ENCODE results near the gene LRMDA.

Gene LRMDA

DNA sequence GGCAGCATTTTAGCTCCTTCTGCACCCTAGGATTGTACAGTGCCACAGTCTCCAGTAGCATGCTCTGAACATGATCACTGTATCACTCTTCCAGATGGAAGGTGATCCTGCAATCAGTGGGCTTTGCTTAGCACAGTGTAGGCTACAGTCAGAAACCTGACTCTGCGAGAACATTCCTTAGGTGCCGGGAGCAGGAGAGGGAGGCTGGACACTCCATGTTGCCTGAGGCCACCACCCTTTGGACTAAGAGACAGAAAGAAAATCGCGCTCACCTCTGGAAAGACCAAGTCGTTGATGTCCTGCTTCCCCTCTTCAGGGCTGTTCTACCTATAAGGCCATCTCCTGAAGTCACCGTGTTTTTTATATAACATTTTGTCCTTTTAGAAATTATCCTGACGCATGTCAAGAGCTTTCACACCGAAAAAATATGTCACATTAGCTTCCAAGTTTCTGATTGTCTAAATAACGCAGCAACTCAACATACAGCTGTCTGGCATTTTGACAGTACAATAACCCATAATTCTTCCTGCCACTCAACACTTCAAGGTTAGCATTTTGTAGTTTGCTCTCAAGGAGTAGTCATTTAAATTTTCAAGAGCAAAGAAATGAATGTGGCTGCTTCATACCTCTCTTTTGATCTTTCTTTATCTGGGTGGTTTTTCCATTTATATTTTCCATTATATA, 563.1 kb downstream of the LRMDA start:
- no peak overlapping the region for H3K4me3 ChIP-seq
- TF ChIP-seq, protein P1, sequence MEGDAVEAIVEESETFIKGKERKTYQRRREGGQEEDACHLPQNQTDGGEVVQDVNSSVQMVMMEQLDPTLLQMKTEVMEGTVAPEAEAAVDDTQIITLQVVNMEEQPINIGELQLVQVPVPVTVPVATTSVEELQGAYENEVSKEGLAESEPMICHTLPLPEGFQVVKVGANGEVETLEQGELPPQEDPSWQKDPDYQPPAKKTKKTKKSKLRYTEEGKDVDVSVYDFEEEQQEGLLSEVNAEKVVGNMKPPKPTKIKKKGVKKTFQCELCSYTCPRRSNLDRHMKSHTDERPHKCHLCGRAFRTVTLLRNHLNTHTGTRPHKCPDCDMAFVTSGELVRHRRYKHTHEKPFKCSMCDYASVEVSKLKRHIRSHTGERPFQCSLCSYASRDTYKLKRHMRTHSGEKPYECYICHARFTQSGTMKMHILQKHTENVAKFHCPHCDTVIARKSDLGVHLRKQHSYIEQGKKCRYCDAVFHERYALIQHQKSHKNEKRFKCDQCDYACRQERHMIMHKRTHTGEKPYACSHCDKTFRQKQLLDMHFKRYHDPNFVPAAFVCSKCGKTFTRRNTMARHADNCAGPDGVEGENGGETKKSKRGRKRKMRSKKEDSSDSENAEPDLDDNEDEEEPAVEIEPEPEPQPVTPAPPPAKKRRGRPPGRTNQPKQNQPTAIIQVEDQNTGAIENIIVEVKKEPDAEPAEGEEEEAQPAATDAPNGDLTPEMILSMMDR (IDR thresholded peaks at IDR 0.05), result no peak
- H3K27ac ChIP-seq, result no peak overlapping the region
- DNase-seq (ENCODE audit: low spot score), result no peak

DNA sequence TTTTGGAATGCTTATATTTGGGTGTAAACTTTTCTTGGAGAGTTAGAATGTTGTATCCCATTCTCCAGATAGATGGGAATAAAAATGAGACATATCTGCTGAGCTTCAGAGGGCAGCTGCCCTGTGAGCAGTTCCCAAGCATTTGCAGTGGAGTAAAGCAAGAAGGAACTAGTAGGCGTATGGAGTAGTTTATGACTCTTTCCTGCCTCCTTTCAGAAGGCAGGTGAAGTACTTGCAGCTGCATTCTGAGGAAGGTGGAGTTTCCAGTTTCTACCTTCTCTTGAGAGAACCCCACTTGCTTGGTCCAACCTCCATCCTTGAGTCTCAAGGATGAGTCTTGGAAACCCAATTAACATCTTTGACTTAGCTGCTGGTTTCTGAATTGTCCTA, 563.6 kb downstream of the LRMDA start:
- Histone ChIP-seq H3K4me3 (no peak overlapping the region), H3K27ac (no peak overlapping the region)
- DNase-seq (ENCODE audit: low spot score), result no peak
- TF ChIP-seq, protein P1 (IDR thresholded peaks at IDR 0.05), result no peak

DNA sequence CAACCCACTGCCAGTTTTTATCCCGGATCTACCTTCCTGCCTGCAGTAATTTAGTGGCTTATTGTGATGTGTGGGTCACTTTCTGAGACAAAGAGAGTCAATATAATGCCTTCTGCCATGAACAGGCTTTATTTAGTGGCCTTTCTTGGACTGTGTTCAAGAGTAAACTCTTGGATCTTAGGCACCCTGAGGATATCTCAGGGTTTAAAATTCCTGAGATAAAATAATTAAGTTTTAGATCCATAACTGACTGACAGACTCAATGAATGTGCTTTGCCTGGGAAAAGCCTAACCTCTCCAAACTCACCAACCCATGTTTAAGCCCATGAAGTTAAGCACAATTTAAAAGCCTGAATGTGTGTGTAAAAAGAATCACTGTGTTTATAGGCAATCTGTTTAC, 564.3 kb downstream of the LRMDA start:
- DNase-seq (ENCODE audit: low spot score), result no peak
- TF ChIP-seq, protein P1 (IDR thresholded peaks at IDR 0.05), result no peak
- no peak overlapping the region for H3K4me3 ChIP-seq
- no peak overlapping the region for H3K27ac ChIP-seq

DNA sequence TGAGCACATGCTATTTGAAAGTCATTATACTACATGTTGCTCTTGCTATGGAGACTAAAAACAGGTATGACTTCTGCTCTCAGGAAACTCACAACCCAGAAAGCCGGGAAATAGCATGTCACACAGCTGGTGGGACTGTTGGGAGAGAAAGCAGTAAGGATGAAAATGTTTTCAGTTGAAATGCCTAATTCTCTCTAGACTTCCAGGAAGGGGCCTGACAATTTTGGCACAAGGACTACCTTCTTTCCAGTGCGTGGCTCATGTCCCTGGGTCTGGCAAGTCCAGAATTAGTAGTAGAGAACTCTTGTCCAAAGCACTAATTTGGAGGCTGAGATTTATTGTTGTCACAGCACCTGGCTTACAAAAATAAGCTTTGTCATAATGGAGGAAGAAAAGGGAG, 567.6 kb downstream of the LRMDA start:
- no peak for DNase-seq (ENCODE audit: low spot score)
- H3K4me3 ChIP-seq, result no peak overlapping the region
- TF ChIP-seq, protein P1 (IDR thresholded peaks at IDR 0.05), result no peak
- H3K27ac ChIP-seq, result no peak overlapping the region

DNA sequence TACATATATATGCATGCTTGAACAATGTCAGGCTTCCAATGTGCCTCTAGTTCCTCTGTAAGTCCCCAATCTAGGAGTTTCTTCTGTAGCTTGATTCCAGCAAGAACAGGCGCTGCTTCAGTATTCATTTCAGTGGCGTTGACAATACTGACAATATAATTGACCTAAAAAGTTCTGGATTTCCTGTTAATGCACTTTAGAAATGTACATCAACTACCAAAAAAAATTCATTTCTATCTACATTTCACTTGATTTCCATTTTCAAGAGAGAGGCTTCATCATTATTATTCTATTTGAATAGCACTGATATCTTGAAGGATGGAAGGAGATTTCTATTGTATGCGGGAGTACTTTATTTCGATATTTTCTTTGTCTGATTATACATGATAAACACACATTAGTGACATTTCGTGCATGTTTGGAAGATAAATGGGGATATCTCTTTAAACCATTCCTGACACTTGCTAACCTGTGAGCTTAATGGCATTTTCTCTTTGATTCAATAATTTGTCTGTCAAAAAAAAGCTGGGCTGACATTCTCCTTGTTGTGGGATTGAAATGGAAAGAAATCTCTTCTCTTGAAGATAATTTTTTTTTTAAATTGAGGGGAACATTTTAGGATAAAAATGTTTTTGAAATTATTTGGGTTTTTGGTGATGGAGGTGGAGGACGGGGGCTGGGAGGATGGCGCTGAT, 568.2 kb downstream of the LRMDA start:
- DNase-seq (ENCODE audit: low spot score), result no peak
- H3K27ac ChIP-seq, result no peak overlapping the region
- TF ChIP-seq, protein P1 (IDR thresholded peaks at IDR 0.05), result no peak
- H3K4me3 ChIP-seq, result no peak overlapping the region

DNA sequence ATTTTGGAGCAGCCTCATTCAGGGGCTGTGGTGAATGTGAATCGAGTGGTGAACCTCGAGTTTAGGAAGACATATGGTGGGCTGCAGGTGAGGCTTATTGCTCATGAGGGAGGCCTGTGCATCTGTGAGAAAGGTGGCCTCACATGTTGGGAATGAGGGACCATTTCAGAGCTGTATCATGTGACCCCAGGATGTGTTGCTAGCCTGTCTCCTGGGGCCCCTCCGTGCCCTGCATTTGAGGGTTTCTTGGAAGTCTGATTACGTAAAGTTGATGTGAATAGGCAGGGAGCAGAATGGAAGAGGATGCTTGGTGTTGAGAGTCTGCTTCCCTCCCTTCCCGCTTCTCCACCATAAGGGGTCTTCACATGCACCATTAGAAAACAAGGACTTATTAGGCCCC, 569.1 kb downstream of the LRMDA start:
- TF ChIP-seq, protein P1 (IDR thresholded peaks at IDR 0.05), result no peak
- Histone ChIP-seq H3K4me3 (no peak overlapping the region), H3K27ac (no peak overlapping the region)
- no peak for DNase-seq (ENCODE audit: low spot score)

DNA sequence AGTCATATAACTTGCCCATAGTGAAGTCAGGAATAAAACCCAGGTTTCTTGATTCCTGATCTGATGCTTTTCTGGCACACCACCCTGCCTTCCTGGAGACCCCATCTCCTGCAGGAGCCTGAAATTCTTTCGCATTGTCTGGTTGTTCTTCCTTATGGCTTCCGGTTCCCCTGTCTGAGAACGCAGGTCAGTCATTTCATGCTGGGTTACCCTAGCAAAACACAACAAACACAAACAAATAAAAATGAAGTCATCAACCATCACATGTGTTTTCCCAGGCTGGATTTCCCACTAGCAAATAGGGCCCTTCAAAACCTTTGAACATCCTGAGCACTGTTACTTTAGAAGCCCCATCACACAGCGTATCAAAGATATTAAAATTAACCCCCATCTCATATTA, 569.6 kb downstream of the LRMDA start:
- no peak for DNase-seq (ENCODE audit: low spot score)
- Histone ChIP-seq H3K4me3 (no peak overlapping the region), H3K27ac (no peak overlapping the region)
- TF ChIP-seq, protein P1 (IDR thresholded peaks at IDR 0.05), result no peak

Data from coronary artery (tissue), 2 donors.